ENCODE results near the gene FAM168A.

FAM168A gene

DNA sequence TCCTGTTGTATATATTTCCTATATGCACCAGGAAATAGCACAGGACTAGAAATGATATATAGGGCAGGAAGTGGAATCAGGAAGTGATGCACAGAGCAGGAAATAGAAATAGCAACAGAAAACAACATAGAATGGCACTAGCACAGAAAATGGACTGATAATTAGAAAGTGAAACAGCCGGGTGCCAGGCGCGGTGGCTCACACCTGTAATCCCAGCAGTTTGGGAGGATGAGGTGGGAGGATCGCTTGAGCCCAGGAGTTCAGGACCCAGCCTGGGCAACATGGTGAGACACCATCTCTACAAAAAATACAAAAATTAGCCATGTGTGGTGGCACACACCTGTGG, 231.7 kb downstream of the FAM168A start:
- no peak for DNase-seq (ENCODE audit: low read depth)
- TF ChIP-seq, protein P1, sequence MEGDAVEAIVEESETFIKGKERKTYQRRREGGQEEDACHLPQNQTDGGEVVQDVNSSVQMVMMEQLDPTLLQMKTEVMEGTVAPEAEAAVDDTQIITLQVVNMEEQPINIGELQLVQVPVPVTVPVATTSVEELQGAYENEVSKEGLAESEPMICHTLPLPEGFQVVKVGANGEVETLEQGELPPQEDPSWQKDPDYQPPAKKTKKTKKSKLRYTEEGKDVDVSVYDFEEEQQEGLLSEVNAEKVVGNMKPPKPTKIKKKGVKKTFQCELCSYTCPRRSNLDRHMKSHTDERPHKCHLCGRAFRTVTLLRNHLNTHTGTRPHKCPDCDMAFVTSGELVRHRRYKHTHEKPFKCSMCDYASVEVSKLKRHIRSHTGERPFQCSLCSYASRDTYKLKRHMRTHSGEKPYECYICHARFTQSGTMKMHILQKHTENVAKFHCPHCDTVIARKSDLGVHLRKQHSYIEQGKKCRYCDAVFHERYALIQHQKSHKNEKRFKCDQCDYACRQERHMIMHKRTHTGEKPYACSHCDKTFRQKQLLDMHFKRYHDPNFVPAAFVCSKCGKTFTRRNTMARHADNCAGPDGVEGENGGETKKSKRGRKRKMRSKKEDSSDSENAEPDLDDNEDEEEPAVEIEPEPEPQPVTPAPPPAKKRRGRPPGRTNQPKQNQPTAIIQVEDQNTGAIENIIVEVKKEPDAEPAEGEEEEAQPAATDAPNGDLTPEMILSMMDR (conservative IDR thresholded peaks at IDR 0.05; ENCODE audit: control insufficient read depth, insufficient read depth, low read depth, low read length): no peak
- no peak overlapping the region for H3K4me3 ChIP-seq (ENCODE audit: control insufficient read depth, low read depth, low read length)

DNA sequence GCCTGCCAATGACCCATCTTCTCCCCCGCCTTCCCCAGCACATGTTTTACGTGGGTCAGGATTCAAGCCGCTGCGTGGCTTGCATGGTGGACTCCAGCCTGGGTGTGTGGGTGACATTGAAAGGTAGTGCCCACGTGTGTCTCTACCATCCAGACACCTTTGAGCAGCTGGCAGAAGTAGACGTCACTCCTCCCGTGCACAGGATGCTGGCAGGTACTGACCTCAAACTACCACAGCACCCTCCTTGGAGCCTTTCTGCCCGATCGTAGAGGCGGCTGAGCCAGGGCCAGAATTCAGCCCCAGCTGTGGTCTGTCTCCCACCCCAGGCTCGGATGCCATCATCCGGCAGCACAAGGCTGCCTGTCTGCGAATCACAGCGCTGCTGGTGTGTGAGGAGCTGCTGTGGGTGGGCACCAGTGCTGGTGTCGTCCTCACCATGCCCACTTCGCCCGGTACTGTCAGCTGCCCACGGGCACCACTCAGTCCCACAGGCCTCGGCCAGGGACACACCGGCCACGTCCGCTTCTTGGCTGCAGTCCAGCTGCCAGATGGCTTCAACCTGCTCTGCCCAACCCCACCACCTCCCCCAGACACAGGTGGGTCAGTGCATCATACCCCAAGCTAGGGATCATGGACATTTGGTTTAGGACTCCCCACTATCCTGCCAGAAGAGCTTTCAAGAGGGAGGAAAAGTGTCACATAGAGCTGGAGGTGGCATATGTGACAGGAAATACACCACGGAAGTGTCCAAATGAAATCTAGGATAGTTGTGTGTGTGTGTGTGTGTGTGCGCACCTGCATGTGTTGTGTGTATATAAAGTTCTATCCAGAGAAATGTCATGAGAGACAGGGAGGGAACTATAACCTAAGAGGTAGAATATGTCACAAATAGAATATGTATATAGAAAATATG, 232.3 kb downstream of the FAM168A start:
- no peak overlapping the region for H3K4me3 ChIP-seq (ENCODE audit: control insufficient read depth, low read depth, low read length)
- no peak for DNase-seq (ENCODE audit: low read depth)
- TF ChIP-seq, protein P1 (conservative IDR thresholded peaks at IDR 0.05; ENCODE audit: control insufficient read depth, insufficient read depth, low read depth, low read length): no peak

DNA sequence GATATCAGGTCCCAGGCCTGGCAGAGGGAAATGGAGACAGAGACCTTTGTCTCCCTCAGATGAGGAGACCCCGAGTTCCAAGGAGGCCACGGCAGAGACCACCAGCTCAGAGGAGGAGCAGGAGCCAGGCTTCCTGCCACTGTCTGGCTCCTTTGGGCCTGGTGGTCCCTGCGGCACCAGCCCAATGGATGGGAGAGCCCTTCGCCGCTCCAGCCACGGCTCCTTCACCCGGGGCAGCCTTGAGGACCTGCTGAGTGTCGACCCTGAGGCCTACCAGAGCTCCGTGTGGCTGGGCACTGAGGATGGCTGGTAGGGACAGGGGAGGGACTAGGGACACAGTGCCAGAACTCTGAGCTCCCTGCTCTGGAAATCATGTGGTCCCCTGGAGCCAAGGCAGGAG, 234.8 kb downstream of the FAM168A start:
- TF ChIP-seq, protein P1 (conservative IDR thresholded peaks at IDR 0.05; ENCODE audit: control insufficient read depth, insufficient read depth, low read depth, low read length): no peak
- DNase-seq (ENCODE audit: low read depth): no peak
- no peak overlapping the region for H3K4me3 ChIP-seq (ENCODE audit: control insufficient read depth, low read depth, low read length)

DNA sequence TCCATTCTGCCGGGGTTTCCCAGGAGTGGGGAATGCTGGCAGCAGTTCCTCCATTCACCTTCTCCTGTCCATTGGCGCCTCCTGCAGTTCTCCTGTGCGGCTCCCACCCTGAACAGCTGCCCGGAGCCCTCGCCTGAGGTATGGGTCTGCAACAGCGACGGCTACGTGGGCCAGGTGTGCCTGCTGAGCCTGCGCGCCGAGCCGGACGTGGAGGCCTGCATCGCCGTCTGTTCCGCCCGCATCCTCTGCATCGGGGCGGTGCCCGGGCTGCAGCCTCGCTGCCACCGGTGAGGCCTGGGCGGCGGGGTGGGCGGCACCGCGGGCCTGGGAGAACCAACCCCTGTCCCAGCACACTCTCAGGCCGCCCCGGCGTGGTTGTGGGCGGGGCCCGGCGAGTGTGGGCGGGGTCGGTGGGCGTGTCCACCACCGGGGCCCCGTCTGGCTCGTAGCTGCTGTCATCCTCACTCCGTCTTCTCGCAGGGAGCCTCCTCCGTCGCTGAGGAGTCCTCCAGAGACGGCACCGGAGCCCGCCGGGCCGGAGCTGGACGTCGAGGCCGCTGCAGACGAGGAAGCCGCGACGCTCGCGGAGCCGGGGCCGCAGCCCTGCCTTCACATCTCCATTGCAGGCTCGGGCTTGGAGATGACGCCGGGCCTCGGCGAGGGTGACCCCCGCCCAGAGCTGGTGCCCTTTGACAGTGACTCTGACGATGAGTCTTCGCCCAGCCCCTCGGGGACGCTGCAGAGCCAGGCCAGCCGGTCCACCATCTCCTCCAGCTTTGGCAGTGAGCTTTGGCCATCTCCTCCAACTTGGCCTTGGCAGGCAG, 235.7 kb downstream of the FAM168A start:
- DNase-seq (ENCODE audit: low read depth): no peak
- TF ChIP-seq, protein P1 (conservative IDR thresholded peaks at IDR 0.05; ENCODE audit: control insufficient read depth, insufficient read depth, low read depth, low read length): no peak
- no peak overlapping the region for H3K4me3 ChIP-seq (ENCODE audit: control insufficient read depth, low read depth, low read length)

DNA sequence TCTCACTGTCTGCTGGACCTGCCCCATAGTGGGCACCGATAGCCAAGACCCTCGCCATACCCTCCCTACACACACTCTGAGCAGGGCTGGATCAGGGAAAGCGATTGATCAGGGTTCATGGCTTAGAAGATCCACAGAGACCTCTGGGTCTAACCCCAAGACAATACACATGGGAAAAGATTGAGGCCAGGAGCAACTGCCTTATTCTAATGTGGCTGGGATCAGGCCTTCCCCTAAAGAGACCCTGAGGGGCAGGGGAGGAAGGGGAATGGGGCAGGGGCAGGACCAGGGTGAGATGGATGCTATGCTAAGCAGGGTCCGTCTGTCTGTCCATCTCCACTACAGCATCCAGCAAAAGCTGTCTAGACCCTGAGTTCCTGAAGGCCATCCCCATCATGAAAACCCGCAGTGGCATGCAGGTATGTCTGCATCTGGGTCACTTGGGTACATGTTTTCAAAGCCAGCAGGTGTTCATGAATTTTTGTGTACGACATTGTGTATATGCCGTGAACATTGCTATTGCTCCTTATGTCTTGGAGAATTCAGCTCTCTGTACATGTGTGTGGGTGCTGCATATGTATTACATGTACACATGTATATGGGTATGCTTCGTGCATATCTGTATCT, 237.1 kb downstream of the FAM168A start:
- H3K4me3 ChIP-seq (ENCODE audit: control insufficient read depth, low read depth, low read length): no peak overlapping the region
- DNase-seq (ENCODE audit: low read depth): no peak
- TF ChIP-seq, protein P1 (conservative IDR thresholded peaks at IDR 0.05; ENCODE audit: control insufficient read depth, insufficient read depth, low read depth, low read length): no peak

DNA sequence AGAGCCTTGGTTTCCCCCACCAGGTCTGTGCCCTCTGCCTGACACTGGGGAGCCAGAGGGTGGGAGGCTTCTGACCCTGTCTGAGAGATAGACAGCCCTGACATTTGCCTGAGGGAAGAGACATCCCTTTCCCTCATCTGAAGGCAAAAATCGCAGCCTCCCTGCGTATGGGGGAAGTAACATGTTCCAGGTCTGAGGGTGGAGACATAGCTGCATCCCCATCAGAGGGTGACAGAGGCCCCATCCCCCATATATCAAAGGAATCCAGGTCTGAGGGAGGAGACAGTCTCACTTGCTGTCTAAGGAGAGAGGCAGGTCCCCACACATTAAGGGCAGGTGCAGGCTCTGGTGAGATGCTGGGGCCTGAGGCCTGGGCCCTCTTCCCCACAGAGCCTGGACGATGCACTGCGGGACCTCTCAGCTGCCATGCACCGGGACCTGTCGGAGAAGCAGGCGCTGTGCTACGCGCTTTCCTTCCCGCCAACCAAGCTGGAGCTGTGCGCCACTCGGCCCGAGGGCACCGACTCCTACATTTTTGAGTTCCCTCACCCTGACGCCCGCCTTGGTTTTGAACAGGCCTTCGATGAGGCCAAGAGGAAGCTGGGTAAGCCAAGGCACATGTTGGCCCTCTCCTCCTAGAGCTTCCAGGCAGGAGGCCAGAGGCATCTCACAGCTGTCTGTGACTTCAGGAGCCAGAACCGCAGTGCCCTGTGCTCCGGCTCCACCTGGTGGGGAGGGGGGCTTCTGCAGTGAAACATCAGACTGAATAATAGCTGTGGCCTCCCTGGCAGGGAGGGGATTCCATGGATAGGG, 237.8 kb downstream of the FAM168A start:
- H3K4me3 ChIP-seq (ENCODE audit: control insufficient read depth, low read depth, low read length): no peak overlapping the region
- peak; percentile 54 for DNase-seq (ENCODE audit: low read depth)
- TF ChIP-seq, protein P1 (conservative IDR thresholded peaks at IDR 0.05; ENCODE audit: control insufficient read depth, insufficient read depth, low read depth, low read length): peak; percentile 34
